Smooth muscle cell of the pulmonary artery (primary cell): ENCODE data around the gene CTBS. TPM values are rescaled to one million over a fixed set of nuclear protein-coding genes. Genes with fewer than 3 reads are reported as not detected.

Experiments used
- total RNA-seq: library from RNA; depleted of rRNA; stranded (reverse); fragments of >200 nt; gene quantifications from 2 replicates; pipeline ENCODE4 v1.2.3, GENCODE V29; 2014

Gene CTBS, protein sequence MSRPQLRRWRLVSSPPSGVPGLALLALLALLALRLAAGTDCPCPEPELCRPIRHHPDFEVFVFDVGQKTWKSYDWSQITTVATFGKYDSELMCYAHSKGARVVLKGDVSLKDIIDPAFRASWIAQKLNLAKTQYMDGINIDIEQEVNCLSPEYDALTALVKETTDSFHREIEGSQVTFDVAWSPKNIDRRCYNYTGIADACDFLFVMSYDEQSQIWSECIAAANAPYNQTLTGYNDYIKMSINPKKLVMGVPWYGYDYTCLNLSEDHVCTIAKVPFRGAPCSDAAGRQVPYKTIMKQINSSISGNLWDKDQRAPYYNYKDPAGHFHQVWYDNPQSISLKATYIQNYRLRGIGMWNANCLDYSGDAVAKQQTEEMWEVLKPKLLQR
- 21.1 and 22.9 TPM in 2 replicates for total RNA-seq

DNA sequence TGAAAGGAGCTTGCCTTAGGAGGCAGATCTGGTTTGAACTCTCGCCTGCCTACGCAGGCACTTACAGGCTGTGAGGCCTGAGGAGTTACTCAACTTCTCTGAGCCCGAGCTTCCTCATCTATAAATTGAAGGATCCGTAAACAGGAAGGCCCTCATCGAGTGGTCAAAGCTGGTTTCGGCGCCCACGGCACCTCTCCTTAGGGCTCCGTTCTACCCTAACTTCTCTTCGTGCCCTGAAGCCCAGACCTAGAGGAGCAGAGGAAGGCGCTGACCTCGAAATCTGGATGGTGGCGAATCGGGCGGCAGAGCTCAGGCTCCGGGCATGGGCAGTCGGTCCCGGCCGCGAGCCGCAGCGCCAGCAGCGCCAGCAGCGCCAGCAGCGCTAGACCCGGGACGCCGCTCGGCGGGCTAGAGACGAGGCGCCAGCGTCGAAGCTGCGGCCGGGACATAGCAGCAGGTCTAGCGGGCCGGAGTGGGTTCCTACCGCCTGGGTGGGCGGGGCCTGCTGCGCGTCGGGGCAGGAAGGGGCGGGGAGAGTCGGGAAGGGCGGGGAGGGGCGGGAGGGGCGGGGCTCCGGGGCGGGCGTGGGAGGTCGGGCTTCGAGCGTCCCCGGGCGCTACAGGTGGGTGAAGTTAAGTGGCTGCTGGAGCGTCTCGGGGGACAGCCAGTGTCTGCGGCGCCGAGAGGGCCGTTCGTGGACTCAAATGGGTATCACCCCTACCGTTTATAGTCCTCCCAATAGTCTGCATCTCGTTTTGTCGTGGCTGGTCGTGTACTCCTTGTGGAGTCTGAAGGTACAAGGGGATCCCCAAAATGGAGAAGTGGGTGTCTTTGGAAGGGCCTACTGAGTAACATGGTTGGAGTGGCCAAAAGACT, at the start of gene CTBS:
TSS of gene CTBS (minus strand) at position 474 of the 876 bp plus-strand sequence. CDS start at position 449, 25 bp downstream.

DNA sequence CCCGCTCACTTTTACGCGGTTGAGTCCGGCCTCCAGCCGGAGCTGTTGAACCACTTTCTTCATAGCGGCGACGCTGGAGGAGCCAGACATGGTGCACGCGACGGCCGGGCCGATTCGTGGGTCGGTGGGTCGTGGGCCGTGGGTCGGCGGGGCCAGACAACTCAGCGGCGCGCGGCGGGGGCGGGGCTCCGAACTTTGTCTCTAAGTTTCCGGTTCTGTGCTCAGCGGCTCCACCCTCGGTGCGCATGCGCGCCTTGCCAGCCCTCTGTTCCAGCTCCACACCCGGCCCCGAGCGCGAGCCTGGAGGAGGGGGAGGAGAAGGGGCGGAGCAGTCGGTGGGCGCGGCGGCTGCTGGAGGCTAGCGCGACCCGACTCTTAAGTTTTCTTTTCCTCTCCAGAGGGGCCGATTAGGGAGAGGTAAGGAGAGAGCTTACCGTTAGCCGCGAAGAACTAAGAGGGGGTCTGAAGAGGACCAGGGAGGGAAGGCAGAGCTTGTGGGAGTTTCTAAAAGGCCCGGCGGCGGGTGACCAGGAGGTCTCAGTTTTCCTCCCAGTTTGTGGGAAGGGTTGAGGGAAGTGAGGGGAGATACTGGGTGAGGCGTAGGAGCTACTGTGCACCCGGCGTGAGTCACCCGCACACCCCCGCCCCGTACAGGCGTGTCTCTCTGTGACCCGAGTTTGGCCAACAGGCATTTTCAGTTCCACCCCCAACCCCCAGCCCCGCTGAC, 68.1 kb downstream of the CTBS start, which contains the start of the genes GNG5 and SPATA1:
TSS of gene GNG5 (minus strand) at position 580 of the 727 bp plus-strand sequence. CDS start at position 90, 490 bp downstream.
TSS of gene SPATA1 (plus strand) at position 385 of the 727 bp plus-strand sequence. CDS start 9,974 bp downstream, outside the sequence.

Other genes with a start within 250 kb of the CTBS start
- not detected in 2 replicates for gene DNASE2B, start 176.0 kb downstream of the CTBS start, total RNA-seq
- 22.2 and 23.3 TPM in 2 replicates for gene RPF1, start 95.2 kb downstream of the CTBS start, total RNA-seq
- 0.46 and 0.63 TPM in 2 replicates for gene SPATA1, start 68.1 kb downstream of the CTBS start, total RNA-seq
- 14.9 and 22.9 TPM in 2 replicates for gene GNG5, start 67.9 kb downstream of the CTBS start, total RNA-seq
- 11.5 and 15.9 TPM in 2 replicates for gene SSX2IP, start 116.0 kb upstream of the CTBS start, total RNA-seq